ENCODE measurements around the gene GMDS.

GRCh38 chr6:2197984-2198383 is 47.4 kb downstream of the GMDS start:
- TF ChIP-seq, protein P1, sequence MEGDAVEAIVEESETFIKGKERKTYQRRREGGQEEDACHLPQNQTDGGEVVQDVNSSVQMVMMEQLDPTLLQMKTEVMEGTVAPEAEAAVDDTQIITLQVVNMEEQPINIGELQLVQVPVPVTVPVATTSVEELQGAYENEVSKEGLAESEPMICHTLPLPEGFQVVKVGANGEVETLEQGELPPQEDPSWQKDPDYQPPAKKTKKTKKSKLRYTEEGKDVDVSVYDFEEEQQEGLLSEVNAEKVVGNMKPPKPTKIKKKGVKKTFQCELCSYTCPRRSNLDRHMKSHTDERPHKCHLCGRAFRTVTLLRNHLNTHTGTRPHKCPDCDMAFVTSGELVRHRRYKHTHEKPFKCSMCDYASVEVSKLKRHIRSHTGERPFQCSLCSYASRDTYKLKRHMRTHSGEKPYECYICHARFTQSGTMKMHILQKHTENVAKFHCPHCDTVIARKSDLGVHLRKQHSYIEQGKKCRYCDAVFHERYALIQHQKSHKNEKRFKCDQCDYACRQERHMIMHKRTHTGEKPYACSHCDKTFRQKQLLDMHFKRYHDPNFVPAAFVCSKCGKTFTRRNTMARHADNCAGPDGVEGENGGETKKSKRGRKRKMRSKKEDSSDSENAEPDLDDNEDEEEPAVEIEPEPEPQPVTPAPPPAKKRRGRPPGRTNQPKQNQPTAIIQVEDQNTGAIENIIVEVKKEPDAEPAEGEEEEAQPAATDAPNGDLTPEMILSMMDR (IDR thresholded peaks at IDR 0.05): no peak
- TF ChIP-seq POLR2A (IDR thresholded peaks at IDR 0.05): no peak

Data from vagina (tissue), 2 donors.